Brain microvascular endothelial cell (primary cell): Measurements from ENCODE around the gene CNTNAP2.

Experiments
- DNase-seq: peaks from one replicate; pipeline ENCODE4 v3.0.0-alpha.2; 2020
- H3K27ac ChIP-seq: fragments of 250-450 bp; sonication (Bioruptor Pico); 2 replicates; pipeline ENCODE4 v1.5.1; 2020; ENCODE audit warnings: mild to moderate bottlenecking, moderate library complexity
- H3K27me3 ChIP-seq: fragments of 250-450 bp; sonication (Bioruptor Pico); replicated peaks from 2 replicates; pipeline ENCODE4 v1.5.1; 2020; ENCODE audit warnings: mild to moderate bottlenecking
- H3K36me3 ChIP-seq: fragments of 250-450 bp; sonication (Bioruptor Pico); replicated peaks from 2 replicates; pipeline ENCODE4 v1.5.1; 2020; ENCODE audit warnings: mild to moderate bottlenecking
- H3K4me3 ChIP-seq: 2 replicates; pipeline ENCODE4 v1.5.1; 2011; ENCODE audit warnings: low read depth, mild to moderate bottlenecking, control low read depth, low read length, moderate library complexity
- CTCF ChIP-seq: IDR thresholded peaks from 2 replicates; pipeline ENCODE4 v1.5.1; 2011; ENCODE audit warnings: low read depth, mild to moderate bottlenecking, moderate library complexity, low read length, control low read depth, inconsistent platforms; ENCODE audit errors: missing control alignments
- in situ Hi-C: cut with HindIII; loops from 2 replicates; pipeline ENCODE4 v1.10.0; 2017; ENCODE audit warnings: low sequenced_read_pairs, low pct_ligation_motif_present

CNTNAP2 gene

GRCh38 chr7:147079921-147080420 lies 963.4 kb downstream of the CNTNAP2 start:
- no peak for DNase-seq
- H3K36me3 ChIP-seq, result no peaks in the 10 kb centered on the region
- H3K4me3 ChIP-seq, result no peak overlapping the region
- H3K27me3 ChIP-seq, result no peaks in the 10 kb centered on the region
- no peak for TF ChIP-seq CTCF
- in situ Hi-C loops, result no loop called here
- H3K27ac ChIP-seq, result no peak overlapping the region

GRCh38 chr7:147081117-147081516 lies 964.5 kb downstream of the CNTNAP2 start:
- in situ Hi-C loops, result no loop called here
- no peaks in the 10 kb centered on the region for H3K27me3 ChIP-seq
- H3K36me3 ChIP-seq, result no peaks in the 10 kb centered on the region
- no peak for TF ChIP-seq CTCF
- no peak for DNase-seq
- H3K27ac ChIP-seq, result no peak overlapping the region
- H3K4me3 ChIP-seq, result no peak overlapping the region

- no peak overlapping the region for H3K4me3 ChIP-seq
- no peak for TF ChIP-seq CTCF
- DNase-seq, result no peak
- H3K27ac ChIP-seq, result no peak overlapping the region
- H3K36me3 ChIP-seq, result no peaks in the 10 kb centered on the region
- in situ Hi-C loops, result no loop called here
- H3K27me3 ChIP-seq, result no peaks in the 10 kb centered on the region
Observed at GRCh38 chr7:147089051-147089461, 972.5 kb downstream of the CNTNAP2 start.

- no peak for TF ChIP-seq CTCF
- H3K36me3 ChIP-seq, result no peaks in the 10 kb centered on the region
- in situ Hi-C loops, result no loop called here
- no peak overlapping the region for H3K4me3 ChIP-seq
- no peak overlapping the region for H3K27ac ChIP-seq
- DNase-seq, result no peak
- no peaks in the 10 kb centered on the region for H3K27me3 ChIP-seq
Observed at GRCh38 chr7:147089608-147090007, 973.0 kb downstream of the CNTNAP2 start.

- TF ChIP-seq CTCF, result no peak
- in situ Hi-C loops, result no loop called here
- Histone ChIP-seq H3K27me3 (no peaks in the 10 kb centered on the region), H3K36me3 (no peaks in the 10 kb centered on the region), H3K27ac (no peak overlapping the region), H3K4me3 (no peak overlapping the region)
- no peak for DNase-seq
Observed at GRCh38 chr7:147096629-147097028, 980.0 kb downstream of the CNTNAP2 start.

- no peak overlapping the region for H3K4me3 ChIP-seq
- H3K36me3 ChIP-seq, result no peaks in the 10 kb centered on the region
- DNase-seq, result no peak
- no peak overlapping the region for H3K27ac ChIP-seq
- in situ Hi-C loops, result no loop called here
- no peaks in the 10 kb centered on the region for H3K27me3 ChIP-seq
- TF ChIP-seq CTCF, result no peak
Observed at GRCh38 chr7:147103224-147103623, 986.6 kb downstream of the CNTNAP2 start.
